Suprapubic skin (tissue), 4 donors: Measurements from ENCODE around the gene HSPD1.

Experiments
- EP300 ChIP-seq: sonication (generic); formaldehyde crosslinking; IDR thresholded peaks from one replicate; pipeline ENCODE4 v1.6.1; 2017; ENCODE audit warnings: antibody characterized with exemption
- POLR2AphosphoS5 ChIP-seq, 3 donors: sonication (generic); formaldehyde crosslinking; IDR thresholded peaks; one replicate each; pipeline ENCODE4 v1.6.1; 2017; ENCODE audit warnings: antibody characterized with exemption in 3 of 3
- TF ChIP-seq, protein P1 (sequence below), 2 donors: fragments of 200-600 bp in 1 of 2; fragments of 450-650 bp in 1 of 2; sonication (generic) in 1 of 2; IDR thresholded peaks; one replicate each; pipeline ENCODE4 v1.5.1; 2016 to 2019; ENCODE audit warnings: antibody characterized with exemption in 2 of 2, mild to moderate bottlenecking in 1 of 2, moderate library complexity in 1 of 2

DNA sequence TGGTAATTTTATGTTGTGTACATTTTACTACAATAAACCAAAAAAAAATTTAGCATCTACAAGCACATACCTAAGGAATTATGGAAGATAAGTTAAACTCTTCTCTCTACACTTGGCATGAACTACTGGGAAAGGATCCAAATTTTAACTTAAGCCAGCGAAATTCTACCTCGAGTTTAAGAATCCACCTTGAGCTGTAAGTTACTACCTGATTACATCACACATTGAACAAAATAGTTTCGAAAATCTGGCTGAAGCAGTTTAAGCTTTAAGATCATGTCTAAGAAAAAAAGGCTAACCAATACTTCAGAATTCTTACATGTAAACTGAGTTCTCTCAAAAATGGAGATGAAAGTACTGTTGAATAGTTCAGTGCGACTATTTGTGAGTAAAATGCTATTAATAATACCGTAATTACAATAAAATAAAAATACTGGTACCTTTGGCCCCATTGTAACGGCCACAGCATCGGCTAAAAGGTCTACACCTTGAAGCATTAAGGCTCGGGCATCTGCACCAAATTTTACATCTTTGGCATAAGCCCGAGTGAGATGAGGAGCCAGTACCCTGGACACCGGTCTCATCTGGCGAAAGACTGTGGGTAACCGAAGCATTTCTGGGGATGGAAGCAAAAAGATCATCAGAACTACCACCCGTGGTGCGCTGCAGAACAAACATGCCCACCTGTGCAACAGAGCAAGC is 1.3 kb downstream of the HSPD1 start:
- TF ChIP-seq POLR2AphosphoS5 (IDR thresholded peaks at IDR 0.05) (no peak), EP300 (no peak)
- TF ChIP-seq, protein P1, sequence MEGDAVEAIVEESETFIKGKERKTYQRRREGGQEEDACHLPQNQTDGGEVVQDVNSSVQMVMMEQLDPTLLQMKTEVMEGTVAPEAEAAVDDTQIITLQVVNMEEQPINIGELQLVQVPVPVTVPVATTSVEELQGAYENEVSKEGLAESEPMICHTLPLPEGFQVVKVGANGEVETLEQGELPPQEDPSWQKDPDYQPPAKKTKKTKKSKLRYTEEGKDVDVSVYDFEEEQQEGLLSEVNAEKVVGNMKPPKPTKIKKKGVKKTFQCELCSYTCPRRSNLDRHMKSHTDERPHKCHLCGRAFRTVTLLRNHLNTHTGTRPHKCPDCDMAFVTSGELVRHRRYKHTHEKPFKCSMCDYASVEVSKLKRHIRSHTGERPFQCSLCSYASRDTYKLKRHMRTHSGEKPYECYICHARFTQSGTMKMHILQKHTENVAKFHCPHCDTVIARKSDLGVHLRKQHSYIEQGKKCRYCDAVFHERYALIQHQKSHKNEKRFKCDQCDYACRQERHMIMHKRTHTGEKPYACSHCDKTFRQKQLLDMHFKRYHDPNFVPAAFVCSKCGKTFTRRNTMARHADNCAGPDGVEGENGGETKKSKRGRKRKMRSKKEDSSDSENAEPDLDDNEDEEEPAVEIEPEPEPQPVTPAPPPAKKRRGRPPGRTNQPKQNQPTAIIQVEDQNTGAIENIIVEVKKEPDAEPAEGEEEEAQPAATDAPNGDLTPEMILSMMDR (IDR thresholded peaks at IDR 0.05), result no peak
